Osteoblast (primary cell): Measurements from ENCODE around the gene INTS3. TPM values are rescaled to one million over a fixed set of nuclear protein-coding genes. Genes with fewer than 3 reads are reported as not detected.
"Not testable (repeated sequence)": the region's sequence is repeated elsewhere in the genome, so short reads cannot be mapped to it uniquely, and the experiment has no call there.

Experiments
- DNase-seq: peaks from one replicate; pipeline ENCODE4 v3.0.0; 2011; ENCODE audit warnings: low spot score, mixed read lengths; ENCODE audit not compliant: insufficient read length; ENCODE audit errors: missing footprints
- H2AFZ ChIP-seq: 2 replicates; pipeline ENCODE4 v1.6.0; 2011; ENCODE audit warnings: mild to moderate bottlenecking, low read length
- H3K27ac ChIP-seq: 2 replicates; pipeline ENCODE4 v1.5.1; 2011; ENCODE audit warnings: mild to moderate bottlenecking, low read depth, low read length, moderate library complexity
- H3K27me3 ChIP-seq: 2 replicates; pipeline ENCODE4 v1.6.0; 2012; ENCODE audit warnings: mild to moderate bottlenecking, control low read depth, inconsistent platforms, low read length, moderate library complexity; ENCODE audit not compliant: insufficient read depth
- H3K36me3 ChIP-seq: 2 replicates; pipeline ENCODE4 v1.5.1; 2011; ENCODE audit warnings: mild to moderate bottlenecking, low read length, control low read depth, moderate library complexity; ENCODE audit not compliant: insufficient read depth
- H3K4me1 ChIP-seq: 2 replicates; pipeline ENCODE4 v1.5.1; 2011; ENCODE audit warnings: mild to moderate bottlenecking, low read length, control low read depth, moderate library complexity; ENCODE audit not compliant: insufficient read depth
- H3K4me2 ChIP-seq: 2 replicates; pipeline ENCODE4 v1.6.0; 2011; ENCODE audit warnings: mild to moderate bottlenecking, low read length; ENCODE audit not compliant: insufficient read depth
- H3K4me3 ChIP-seq: fragments of 200-600 bp; sonication (generic); 3 replicates; pipeline ENCODE4 v1.5.1; 2012; ENCODE audit warnings: mild to moderate bottlenecking, low read length, inconsistent platforms; ENCODE audit not compliant: insufficient read depth
- H3K79me2 ChIP-seq: 2 replicates; pipeline ENCODE4 v1.6.0; 2012; ENCODE audit warnings: mild to moderate bottlenecking, low read length, control low read depth, inconsistent platforms; ENCODE audit not compliant: insufficient read depth
- H3K9me3 ChIP-seq: 2 replicates; pipeline ENCODE4 v1.5.1; 2011; ENCODE audit warnings: low read depth, low read length, control low read depth
- H4K20me1 ChIP-seq: 2 replicates; pipeline ENCODE4 v1.6.0; 2012; ENCODE audit warnings: mild to moderate bottlenecking, low read length, control low read depth; ENCODE audit not compliant: insufficient read depth
- CTCF ChIP-seq: IDR thresholded peaks from 2 replicates; pipeline ENCODE4 v1.5.1; 2011; ENCODE audit warnings: mild to moderate bottlenecking, low read depth, low read length, moderate library complexity; ENCODE audit errors: extremely low read depth
- total RNA-seq: library from RNA; depleted of rRNA; stranded (reverse); fragments of >200 nt; gene quantifications from 2 replicates; pipeline ENCODE4 v1.2.3, GENCODE V29; 2012

Gene INTS3
- total RNA-seq, 1 donor, result 42.7 TPM

DNA sequence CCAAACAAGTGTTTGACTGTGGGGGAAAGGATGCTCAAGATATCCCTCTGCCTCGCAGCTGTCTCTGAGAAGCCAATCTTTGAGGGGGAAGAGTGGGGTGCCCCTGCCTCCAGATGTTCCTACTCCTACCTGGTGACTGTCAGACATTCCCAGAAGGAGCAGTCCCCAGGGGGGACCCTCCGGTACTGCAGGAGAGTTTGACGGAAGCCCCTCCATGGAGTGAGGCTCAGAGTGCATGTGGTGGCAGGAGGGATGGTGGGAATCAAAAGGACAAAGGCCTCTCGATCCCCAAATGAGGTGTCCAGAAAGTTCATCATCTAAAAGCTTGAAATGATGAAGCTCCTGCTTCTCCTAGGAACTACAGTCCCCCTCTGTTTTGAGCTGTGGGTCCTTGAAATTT is 52.7 kb downstream of the INTS3 start:
- peaks cover 22% of the 10 kb centered on the region for H3K4me1 ChIP-seq
- H3K36me3 ChIP-seq, result no peaks in the 10 kb centered on the region
- H3K27ac ChIP-seq, result no peak overlapping the region
- no peaks in the 10 kb centered on the region for H4K20me1 ChIP-seq
- H3K79me2 ChIP-seq, result no peaks in the 10 kb centered on the region
- H3K4me2 ChIP-seq, result no peak overlapping the region
- no peaks in the 10 kb centered on the region for H3K9me3 ChIP-seq
- no peak for TF ChIP-seq CTCF
- no peak overlapping the region for H2AFZ ChIP-seq
- no peaks in the 10 kb centered on the region for H3K27me3 ChIP-seq
- no peak overlapping the region for H3K4me3 ChIP-seq
- peak; percentile 77 for DNase-seq

- not testable (repeated sequence) for H3K36me3 ChIP-seq, H3K27me3 ChIP-seq, H3K9me3 ChIP-seq, H3K79me2 ChIP-seq, DNase-seq, H4K20me1 ChIP-seq
- H3K4me3 ChIP-seq, result peak overlapping the region; percentile 85
- H3K4me1 ChIP-seq, result peaks cover 15% of the 10 kb centered on the region
- peak overlapping the region; percentile 97 for H3K4me2 ChIP-seq
- H2AFZ ChIP-seq, result peak overlapping the region; percentile 94
- H3K27ac ChIP-seq, result peak overlapping the region; percentile 93
Observed at GRCh38 chr1:153782648-153783047, 54.8 kb downstream of the INTS3 start.

DNA sequence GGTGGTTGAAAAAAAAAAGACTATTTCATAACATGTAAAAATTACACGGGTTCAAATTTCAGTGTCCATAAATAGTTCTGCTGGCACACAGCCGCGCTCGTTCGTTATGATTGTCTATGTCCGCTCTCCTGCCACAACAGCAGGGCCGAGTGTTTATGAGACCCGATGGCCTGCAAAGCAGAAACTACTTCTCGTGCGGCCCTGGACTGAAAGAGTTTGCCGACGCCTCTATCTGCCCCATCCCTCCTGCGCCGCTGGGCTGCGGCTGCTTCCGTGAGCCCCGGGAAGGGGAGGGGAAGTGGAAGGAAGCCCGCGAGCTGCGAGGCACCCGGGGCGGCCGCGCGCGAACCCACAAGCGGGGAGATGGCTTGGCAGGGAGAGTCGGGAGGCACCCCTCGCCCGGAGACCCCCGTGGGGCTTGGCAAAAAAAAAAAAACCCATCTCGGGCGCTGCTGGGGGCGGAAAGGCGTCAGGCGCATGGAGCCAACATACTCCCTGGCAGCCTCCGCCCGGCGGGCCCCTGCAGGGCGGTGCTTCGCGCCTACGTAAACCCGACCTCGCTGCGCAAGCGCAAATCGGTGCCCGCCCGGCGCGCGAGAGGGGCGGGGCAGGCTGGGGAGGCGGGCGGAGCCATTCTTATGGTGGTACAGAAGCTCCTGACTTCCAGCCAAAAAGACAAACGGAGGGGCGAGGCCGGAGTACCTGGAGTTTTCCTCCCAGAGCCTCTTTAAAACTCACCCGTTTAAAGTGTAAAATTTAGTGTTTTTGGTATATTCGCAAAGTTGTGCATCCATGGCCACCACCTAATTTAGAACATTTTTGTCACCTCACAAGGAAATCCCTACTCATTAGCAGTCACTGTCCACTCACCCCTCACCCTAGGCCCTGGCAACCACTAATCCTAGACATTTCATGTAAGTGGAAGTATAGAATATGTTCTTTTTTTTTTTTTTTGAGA is 55.7 kb downstream of the INTS3 start:
- peak overlapping the region; percentile 97 for H3K4me2 ChIP-seq
- H3K27me3 ChIP-seq, result no peaks in the 10 kb centered on the region
- H3K4me1 ChIP-seq, result peaks cover 11% of the 10 kb centered on the region
- no peaks in the 10 kb centered on the region for H3K9me3 ChIP-seq
- H4K20me1 ChIP-seq, result no peaks in the 10 kb centered on the region
- peak overlapping the region; percentile 94 for H2AFZ ChIP-seq
- peak; percentile 99 for DNase-seq
- no peak for TF ChIP-seq CTCF
- H3K4me3 ChIP-seq, result peak overlapping the region; percentile 85
- H3K27ac ChIP-seq, result peak overlapping the region; percentile 93
- H3K36me3 ChIP-seq, result no peaks in the 10 kb centered on the region
- no peaks in the 10 kb centered on the region for H3K79me2 ChIP-seq

- no peak overlapping the region for H3K4me2 ChIP-seq
- H3K36me3 ChIP-seq, result no peaks in the 10 kb centered on the region
- H3K27ac ChIP-seq, result no peak overlapping the region
- DNase-seq, result no peak
- no peaks in the 10 kb centered on the region for H3K27me3 ChIP-seq
- TF ChIP-seq CTCF, result no peak
- H2AFZ ChIP-seq, result no peak overlapping the region
- H3K79me2 ChIP-seq, result no peaks in the 10 kb centered on the region
- no peaks in the 10 kb centered on the region for H4K20me1 ChIP-seq
- H3K4me1 ChIP-seq, result peaks cover 28% of the 10 kb centered on the region
- H3K4me3 ChIP-seq, result no peak overlapping the region
- H3K9me3 ChIP-seq, result no peaks in the 10 kb centered on the region
Observed at GRCh38 chr1:153786038-153786790, 58.4 kb downstream of the INTS3 start.
